HG02678 (cell line): ENCODE results near the gene NHLRC4.
A peak's percentile ranks its signal among the peaks of the same experiment; 100 is the strongest.

Source experiments
- ATAC-seq: cut with Tn5 transposase; IDR thresholded peaks from one replicate; pipeline ENCODE4 v1.9.1; 2021; ENCODE audit warnings: mild to moderate bottlenecking, moderate library complexity; ENCODE audit not compliant: unreplicated experiment

The NHLRC4 gene

DNA sequence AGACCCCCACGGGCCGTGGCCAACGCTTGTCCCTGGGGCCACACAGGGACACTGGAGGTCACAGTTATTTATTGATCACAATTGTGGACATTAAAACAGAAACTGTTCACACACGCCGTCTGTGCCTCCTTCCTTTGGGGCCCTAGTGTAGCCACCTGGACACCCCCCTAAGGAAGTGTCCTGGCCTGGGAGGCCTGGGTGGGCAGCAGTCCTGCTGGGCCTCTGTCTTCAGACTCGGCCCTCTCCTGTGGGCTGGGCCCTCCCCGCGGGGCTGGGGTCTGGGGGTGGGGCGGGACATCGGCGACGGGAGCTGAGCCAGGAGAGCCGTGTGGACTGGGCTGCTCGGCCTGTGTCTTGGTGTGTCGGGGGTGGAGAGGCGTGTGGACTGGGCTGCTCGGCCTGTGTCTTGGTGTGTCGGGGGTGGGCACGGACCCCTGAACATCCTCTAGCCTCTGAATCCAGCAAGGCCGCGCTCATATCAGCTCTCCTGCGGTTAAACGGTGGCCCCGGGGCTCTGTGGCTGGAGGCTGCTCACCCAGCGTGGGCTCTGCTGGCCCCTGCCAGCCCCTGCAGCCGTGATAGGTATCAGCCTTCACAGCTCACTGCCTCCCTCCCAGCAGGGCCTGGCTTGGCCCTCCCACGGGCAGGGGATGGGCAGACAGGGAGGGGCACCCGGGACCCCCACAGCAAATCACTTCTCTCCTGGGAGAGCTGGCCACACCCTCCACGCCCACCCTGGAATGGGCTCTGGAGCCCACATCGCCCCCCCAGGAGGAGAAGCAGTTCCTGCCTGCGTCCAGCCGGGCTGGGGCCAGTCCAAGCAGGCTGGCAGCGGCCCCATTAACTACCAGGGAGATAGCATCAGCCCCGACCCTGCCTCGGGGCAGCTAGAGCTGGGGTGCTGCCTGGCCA lies 1.1 kb upstream of the NHLRC4 start:
- no peak for ATAC-seq

DNA sequence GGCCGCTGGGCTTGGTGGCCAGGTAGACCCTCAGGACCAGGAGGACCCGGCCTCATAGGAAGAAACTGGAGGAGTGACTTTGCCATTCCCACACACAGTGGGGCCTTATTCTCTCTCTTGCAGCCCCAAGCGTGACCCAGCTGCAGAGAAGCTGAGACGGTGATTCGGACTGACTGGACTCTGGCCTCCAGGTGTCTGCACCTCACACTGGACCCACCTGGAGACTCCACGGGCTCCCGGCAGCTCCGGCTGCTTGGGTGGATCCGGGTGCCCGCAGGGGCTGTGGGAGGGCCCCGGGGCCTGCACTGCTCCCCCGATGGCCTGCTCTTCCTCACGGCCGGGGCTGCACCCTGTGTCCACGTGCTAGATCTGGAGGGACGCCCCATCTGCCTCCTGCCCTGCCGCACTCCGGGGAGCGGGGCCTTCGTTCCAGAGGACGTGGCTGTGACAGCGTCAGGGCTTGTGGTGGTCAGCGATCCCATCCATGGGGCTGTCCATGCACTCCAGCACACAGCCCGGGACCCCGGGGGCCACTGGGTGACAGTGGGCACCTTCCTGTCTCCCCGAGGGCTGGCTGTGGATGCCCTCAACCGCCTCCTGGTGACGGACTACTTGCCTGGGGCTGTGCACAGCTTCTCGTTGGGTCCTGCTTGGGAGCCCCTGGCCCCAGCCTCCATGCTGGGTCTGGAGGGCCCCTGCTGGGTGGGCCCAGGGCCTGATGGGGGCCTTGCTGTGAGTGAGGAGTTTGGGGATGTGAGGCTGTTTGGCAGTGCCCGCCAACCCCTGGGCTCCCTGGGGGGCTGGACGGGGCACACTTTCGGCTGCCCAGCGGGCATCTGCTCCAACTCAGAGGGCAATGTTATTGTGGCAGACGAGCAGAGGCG lies 810 bp downstream of the NHLRC4 start:
- no peak for ATAC-seq

DNA sequence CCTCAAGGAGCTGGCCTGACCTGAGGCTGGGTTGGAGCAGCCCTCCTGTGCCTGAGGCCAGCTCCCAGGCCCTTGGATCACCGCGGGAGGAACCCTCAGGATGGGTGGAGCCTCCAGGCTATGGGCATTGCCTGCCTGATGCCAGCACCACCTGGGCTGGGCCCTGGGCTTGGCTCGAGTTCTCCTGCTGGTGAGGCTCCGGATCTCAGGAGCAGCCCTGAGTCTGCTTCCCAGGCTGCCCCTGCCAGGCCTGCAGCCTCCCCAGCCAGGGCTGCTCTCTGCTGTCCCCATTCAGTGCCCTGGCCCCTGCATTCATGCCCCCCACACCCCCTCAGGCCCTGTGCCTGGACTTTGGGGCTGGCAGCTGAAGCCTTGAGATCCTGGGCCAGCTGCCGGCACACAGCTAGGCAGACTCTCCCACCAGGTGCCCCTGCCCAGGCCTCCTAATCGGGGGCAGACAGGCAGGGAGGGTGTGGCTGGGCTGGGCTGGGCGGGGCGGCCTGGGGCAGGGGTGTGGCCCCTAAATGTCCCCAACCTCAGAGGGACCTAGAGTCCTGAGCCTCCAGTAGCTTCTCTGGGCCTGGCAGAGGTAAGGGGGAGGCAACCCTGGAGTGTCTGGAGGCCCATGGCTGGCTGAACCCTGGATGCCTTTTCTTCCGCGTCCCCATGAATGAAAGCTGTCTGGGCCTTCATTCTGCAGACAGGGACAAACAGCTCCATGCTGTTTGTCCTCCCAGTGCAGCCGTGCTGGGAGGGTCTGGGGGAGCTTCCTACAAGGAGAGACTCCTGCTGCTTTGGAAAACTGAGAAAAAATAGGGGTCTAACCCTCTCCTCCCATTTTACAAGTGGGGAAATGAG lies 1.8 kb downstream of the NHLRC4 start:
- ATAC-seq, result no peak

DNA sequence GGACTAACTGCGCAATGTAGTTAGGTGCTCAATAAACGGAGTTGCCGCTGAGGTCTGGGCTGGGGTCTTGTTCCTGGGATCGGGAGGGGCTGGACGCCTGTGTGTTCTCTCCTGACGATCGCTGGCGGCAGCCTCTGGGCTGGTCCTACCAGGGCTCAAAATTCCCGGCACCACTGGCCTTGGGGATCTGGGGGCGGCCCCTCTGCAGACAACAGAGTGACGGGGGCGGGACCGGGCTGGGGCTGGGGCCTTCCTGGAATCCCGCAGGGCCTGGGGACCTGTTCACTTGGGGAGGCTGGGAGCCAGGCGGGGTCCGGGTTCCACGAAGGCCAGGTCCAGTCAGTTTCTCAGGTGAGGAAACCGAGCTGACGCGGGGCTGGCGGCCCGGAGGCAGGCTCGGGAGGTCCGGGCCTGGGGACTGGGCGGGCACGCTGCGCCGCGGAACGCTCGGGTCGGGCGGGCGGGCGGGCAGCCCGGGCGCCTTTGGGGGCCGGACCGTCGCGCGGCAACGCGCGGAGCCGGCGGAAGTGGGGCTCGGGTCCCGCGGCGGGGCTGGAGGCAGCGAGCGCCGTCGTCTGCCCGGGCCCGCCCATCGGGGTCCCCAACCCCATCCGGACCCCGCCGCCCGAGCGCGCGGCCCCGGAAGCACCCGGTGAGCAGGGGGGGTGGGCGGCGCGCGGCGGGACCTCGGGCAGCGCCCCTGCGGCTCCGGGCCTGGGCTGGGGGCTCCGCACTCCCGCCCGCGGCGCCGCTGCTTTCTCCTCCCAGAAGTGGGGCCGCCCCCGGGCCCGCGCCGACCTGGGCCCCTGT lies 2.8 kb downstream of the NHLRC4 start, which contains the start of gene PIGQ:
Gene PIGQ (plus strand): TSS at position 524 of the 810 bp plus-strand sequence. CDS start 4,107 bp downstream, outside the sequence.
- ATAC-seq, result peak; percentile 61

DNA sequence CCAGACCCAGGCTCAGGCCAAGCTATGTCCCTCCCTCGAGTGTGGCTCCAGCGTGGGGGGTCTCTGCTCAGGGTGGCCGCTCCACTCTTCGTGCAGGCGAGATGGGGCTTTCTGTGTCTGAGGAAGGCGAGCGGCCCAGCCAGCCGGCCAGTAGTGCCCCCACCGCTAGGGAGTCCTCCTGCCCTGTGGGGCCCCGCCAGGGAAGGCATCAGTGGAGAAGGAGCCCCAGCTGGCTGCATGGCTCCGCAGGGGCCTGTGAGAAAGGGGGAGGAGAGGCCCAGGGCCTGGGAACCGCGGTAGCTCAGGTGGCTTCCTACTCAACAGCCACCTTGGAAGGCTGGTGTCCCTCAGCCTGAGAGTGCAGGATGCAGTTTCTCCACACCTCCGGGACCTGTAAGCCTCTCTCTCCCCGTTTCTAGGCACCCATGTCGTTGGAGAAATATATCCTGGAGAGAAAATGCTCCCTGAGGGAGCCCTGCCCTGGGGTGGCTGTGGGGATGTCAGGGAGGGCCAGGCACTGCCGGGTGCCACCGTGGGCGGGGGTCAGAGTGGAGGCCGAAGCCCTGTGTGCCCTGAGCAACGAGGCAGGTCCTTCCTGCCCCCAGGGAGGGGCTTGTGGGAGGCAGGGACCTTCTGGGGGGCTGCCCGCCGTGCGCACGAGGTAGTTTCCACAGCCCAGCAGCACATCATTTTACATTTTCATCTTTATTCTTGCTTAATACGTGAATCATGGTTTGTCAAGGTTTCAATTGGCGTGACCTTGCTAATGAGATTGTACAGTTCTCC lies 6.3 kb downstream of the NHLRC4 start:
- ATAC-seq, result no peak

DNA sequence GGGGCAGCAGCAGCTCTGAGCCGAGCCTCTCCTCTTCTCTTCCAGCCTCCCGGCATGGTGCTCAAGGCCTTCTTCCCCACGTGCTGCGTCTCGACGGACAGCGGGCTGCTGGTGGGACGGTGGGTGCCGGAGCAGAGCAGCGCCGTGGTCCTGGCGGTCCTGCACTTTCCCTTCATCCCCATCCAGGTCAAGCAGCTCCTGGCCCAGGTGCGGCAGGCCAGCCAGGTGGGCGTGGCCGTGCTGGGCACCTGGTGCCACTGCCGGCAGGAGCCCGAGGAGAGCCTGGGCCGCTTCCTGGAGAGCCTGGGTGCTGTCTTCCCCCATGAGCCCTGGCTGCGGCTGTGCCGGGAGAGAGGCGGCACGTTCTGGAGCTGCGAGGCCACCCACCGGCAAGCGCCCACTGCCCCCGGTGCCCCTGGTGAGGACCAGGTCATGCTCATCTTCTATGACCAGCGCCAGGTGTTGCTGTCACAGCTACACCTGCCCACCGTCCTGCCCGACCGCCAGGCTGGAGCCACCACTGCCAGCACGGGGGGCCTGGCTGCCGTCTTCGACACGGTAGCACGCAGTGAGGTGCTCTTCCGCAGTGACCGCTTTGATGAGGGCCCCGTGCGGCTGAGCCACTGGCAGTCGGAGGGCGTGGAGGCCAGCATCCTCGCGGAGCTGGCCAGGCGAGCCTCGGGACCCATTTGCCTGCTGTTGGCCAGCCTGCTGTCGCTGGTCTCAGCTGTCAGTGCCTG lies 7.4 kb downstream of the NHLRC4 start:
- ATAC-seq, result no peak

DNA sequence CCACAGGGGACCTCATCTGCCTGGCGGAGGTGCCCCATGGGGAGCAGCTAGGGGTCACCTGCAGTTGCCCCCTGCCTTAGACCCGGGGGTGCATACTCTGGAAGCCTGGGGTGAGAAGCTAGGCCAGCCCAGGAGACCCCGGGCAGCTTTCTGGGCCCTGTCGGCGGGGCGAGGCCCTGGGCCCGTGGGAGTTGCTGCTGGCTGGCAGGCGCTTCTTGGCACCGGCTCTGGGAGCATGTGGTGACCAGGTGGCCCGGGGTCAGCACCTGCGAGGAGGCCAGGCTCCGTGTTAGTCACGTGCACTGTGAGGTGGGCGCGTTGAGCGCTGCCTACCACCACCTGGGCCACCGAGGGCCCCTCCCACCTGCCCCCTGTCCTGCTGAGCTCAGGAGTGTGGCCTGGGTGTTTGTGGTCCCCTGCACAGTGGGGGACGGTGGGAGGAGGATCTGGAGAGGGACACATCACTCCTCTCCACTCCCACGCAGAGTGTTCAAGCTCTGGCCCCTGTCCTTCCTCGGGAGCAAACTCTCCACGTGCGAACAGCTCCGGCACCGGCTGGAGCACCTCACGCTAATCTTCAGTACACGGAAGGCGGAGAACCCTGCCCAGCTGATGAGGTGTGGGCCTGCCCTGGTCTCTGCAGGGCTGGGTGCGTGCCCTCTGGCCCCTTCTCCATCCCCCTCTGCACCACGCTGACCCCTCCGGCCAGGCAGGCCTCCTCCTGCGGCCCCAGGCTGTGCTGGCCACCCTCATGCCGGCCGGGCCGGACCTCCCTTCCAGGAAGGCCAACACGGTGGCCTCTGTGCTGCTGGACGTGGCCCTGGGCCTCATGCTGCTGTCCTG lies 8.8 kb downstream of the NHLRC4 start:
- ATAC-seq, result no peak

DNA sequence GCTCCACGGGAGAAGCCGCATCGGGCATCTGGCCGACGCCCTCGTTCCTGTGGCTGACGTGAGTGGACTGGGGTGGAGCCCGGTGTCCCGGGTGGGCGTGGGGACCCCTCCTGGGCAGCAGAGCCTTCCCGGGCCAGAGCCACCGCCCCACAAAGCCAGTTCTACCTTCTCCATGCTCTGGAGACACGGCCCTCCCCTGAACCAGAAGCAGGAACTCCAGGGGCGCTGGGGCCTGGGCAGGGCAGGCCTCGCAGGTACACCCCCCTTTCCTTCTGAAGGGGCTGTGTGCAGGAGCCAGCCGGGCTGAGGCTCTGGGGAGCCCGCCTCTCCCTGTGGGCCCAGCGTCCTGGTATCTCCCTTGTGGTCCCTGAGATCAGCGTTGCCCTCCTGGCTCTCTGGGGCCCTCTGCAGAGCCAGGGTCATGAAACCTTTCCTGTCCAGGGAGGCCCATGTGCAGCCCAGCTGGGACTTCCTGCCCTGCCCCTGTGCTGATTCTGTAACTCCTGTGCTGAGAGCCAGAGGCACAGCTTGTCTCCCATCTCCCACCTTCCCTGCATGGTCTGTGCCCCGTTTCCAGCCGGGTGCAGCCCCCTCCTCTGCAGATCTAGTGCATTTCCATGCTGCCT lies 9.5 kb downstream of the NHLRC4 start:
- ATAC-seq, result no peak

DNA sequence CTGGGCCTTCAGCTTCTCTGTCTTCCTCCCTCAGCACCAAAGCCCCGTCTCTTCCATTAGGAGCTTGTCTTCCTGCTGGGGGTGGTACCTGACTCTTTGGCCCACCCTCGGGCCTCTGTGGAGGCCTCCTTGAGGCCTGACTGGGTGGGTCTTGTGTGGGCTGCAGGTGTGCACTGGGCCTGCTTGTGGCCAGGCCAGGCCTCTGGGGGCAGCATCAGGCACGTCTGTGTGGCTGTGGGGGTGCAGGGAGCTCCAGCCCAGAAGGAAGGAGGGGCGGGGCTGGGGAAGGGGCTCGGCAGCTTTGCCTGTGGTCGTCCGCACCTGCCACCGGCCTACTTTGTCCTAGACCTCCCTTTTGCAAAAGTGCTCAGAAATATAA lies 10.0 kb downstream of the NHLRC4 start:
- no peak for ATAC-seq

DNA sequence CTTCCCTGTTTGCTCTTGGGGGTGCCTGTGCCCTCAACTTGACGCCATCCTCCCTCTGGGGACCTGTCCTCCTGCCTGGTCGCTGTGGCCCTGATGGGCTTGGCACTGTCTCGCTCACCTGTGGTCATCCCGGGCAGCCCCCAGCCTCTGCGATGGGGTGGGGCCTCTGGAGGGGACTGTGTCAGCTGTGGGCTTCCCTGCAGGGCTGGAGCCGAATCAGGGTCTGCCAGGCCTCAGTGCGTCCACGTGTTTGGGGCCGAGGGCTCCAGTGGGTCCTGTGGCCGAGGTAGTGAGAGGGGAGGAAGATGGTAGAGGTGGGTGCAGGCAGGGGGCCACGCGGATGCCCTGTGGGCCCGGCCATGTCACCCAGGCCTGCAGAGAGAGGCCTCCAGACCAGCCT lies 11.0 kb downstream of the NHLRC4 start:
- ATAC-seq, result no peak

DNA sequence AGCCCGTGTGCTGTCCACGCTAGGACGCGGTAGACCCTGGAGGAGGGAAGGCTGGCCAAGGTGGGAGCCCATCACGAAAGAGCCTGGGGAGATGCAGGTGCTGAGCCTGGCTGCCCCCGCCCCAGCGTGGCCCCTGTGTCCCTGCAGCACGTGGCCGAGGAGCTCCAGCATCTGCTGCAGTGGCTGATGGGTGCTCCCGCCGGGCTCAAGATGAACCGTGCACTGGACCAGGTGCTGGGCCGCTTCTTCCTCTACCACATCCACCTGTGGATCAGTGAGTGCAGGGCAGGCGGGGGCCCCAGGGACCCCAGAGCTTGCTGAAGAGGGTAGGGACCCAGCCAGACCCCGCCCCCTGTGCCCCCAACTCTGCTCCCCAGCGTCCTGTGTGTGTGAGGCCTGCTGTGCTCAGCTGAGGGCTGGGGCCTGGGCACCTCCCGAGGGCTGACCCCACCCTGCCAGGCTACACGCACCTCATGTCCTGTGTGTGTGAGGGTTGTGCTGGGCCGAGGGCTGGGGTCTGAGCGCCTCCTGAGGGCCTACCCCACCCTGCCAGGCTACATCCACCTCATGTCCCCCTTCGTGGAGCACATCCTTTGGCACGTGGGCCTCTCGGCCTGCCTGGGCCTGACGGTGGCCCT lies 11.5 kb downstream of the NHLRC4 start:
- ATAC-seq, result no peak

DNA sequence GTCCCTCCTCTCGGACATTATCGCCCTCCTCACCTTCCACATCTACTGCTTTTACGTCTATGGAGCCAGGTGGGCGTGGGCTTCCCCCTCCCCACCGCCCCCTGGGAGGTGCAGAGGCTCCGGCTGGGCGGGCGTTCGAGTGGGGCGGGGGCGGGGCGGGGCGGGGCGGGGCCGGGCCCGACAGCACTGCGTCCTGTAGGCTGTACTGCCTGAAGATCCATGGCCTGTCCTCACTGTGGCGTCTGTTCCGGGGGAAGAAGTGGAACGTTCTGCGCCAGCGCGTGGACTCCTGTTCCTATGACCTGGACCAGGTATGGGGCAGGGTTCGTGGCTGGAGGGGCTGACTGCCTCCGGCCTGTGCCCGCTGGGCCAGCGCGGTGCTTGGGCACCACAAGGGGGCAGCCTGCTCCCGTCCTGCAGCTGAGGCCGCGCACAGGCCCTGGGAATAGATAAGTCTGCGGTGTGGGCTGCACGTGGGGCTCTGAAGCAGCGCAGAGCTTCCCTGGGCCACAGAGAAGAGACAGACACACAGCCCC lies 12.1 kb downstream of the NHLRC4 start:
- ATAC-seq, result no peak

DNA sequence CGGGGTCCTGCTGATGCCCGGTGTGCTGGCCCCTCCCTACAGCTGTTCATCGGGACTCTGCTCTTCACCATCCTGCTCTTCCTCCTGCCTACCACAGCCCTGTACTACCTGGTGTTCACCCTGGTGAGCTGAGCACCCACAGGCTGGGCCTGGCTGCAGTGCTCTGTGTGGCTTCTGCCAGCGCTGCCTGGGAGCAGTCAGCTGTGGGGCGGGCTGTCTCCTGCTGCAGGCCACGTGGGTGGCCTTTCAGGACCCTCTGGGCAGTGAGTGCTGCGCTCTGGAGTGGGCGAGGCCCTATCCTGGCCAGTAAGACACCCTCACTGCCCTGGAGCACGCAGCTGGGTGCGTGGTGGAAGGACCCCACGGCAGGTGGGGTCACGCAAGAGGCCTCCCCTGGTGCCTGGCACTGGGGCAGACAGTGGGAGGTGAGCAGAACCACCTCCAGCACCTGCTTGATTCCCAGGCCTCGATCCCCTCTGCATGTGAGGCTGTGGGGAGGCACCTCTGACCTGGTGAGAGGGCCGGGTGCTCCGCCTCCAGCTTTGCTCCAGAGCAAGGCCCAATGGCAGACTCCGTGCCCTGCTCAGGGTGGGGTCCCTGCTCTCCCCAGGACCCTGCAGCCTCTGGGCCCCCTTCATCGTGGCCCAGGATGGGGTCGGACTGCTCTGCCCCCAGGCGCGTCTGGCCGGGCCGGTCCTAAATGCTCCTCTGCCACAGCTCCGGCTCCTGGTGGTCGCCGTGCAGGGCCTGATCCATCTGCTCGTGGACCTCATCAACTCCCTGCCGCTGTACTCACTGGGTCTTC lies 13.5 kb downstream of the NHLRC4 start:
- ATAC-seq, result no peak

DNA sequence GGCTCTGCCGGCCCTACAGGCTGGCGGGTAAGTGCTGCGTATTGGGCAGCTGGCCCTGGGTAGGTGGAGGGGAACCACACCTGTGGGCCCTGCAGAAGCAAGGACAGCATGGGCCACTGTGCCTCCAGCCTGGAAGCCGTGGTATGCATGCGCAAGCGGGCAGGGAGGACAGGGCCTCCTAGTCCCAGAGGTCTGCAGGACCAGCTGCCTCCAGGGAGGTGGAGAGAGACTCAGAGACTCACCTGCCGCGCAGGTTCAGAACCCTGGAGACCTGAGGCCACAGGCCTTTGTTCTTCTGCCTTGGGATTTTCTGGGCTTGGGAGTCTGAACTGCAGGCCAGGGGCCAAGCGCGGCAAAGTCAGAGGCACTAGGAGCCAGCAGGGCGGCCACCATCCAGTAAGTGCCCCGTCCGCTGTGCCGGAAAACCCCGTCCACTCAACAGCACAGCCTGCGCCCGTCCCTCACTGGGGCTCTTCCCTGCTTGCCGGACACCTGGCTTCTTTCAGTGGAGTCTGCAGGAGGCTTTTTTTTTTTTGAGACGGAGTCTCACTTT lies 14.2 kb downstream of the NHLRC4 start:
- ATAC-seq, result no peak

DNA sequence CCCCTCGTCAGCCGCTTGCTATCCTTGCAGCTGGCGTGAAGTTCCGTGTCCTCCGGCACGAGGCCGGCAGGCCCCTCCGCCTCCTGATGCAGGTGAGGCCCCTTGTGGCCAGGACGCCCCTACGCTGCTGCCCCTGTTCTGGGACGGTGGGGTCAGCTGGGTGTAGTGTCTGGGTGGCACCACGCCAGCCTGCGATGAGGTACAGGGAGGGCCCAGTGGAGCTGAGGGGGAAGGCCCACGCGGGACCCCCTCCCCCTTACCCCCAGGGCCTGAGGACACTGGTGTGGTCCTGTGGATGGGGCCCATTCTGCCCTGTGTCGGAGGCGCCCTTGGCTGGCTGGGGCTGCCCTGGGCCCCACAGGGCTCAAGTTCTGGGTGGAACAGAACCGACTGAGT lies 15.4 kb downstream of the NHLRC4 start:
- ATAC-seq, result no peak
